Common myeloid progenitor, CD34-positive (primary cell): ENCODE data around the gene PCDH17.

Experiments used
- CTCF ChIA-PET: fragments of 350-600 bp; sonication (Branson Sonifier 250); formaldehyde crosslinking; loops from one replicate; lab custom pipeline; 2021; ENCODE audit warnings: antibody characterized with exemption; lab: Charles Lee
- POLR2A ChIA-PET: fragments of 350-600 bp; sonication (Branson Sonifier 250); formaldehyde crosslinking; loops from one replicate; lab custom pipeline; 2021; ENCODE audit warnings: antibody characterized with exemption; lab: Charles Lee
- DNase-seq, 3 donors: peaks; one replicate each; pipeline versions ENCODE4 v3.0.0 to v3.0.0-alpha.2; 2013
- H3K27ac ChIP-seq, 2 experiments: 1 replicate in 1 of 2; 2 replicates in 1 of 2; pipeline ENCODE4 v1.7.0; 2013; ENCODE audit warnings: inconsistent platforms in 2 of 2, low read length in 2 of 2, mild to moderate bottlenecking in 2 of 2, low read depth in 1 of 2, moderate library complexity in 1 of 2; ENCODE audit not compliant: severe bottlenecking in 2 of 2, insufficient read depth in 1 of 2, poor library complexity in 1 of 2
- H3K27me3 ChIP-seq, 5 experiments: replicated peaks in 2 of 5; 1 replicate in 3 of 5; 2 replicates in 2 of 5; pipeline versions ENCODE4 v1.6.1 to v1.7.0; 2013; ENCODE audit warnings: low read length in 4 of 5, mild to moderate bottlenecking in 2 of 5, moderate library complexity in 2 of 5, inconsistent platforms in 1 of 5; ENCODE audit not compliant: insufficient read depth in 5 of 5, control insufficient read depth in 4 of 5
- H3K36me3 ChIP-seq, 4 experiments: 1 replicate in 2 of 4; 2 replicates in 2 of 4; pipeline versions ENCODE4 v1.6.1 to v1.7.0; 2013; ENCODE audit warnings: low read length in 3 of 4, control low read depth in 1 of 4, mild to moderate bottlenecking in 1 of 4; ENCODE audit not compliant: control insufficient read depth in 4 of 4, insufficient read depth in 4 of 4
- H3K4me1 ChIP-seq, 4 experiments: 1 replicate in 3 of 4; 2 replicates in 1 of 4; pipeline versions ENCODE4 v1.6.1 to v1.7.1; 2013; ENCODE audit warnings: low read length in 3 of 4, mild to moderate bottlenecking in 3 of 4, control low read depth in 1 of 4, inconsistent platforms in 1 of 4, moderate library complexity in 1 of 4; ENCODE audit not compliant: control insufficient read depth in 4 of 4, insufficient read depth in 4 of 4; ENCODE audit errors: control extremely low read depth in 1 of 4
- H3K4me3 ChIP-seq, 7 experiments: 1 replicate in 4 of 7; 2 replicates in 3 of 7; pipeline versions ENCODE4 v1.5.1 to v1.7.0; 2013; ENCODE audit warnings: mild to moderate bottlenecking in 7 of 7, low read length in 6 of 7, moderate library complexity in 6 of 7, inconsistent platforms in 2 of 7, low read depth in 2 of 7, control low read depth in 1 of 7; ENCODE audit not compliant: insufficient read depth in 4 of 7, control insufficient read depth in 1 of 7; ENCODE audit errors: extremely low read depth in 1 of 7
- H3K9me3 ChIP-seq, 5 experiments: 1 replicate in 4 of 5; 2 replicates in 1 of 5; pipeline versions ENCODE4 v1.6.1 to v1.7.1; 2013; ENCODE audit warnings: low read length in 4 of 5, mild to moderate bottlenecking in 2 of 5, inconsistent platforms in 1 of 5, low read depth in 1 of 5, moderate library complexity in 1 of 5; ENCODE audit not compliant: control insufficient read depth in 4 of 5, insufficient read depth in 2 of 5; ENCODE audit errors: control extremely low read depth in 1 of 5
- WGBS: methylation state at CpG from one replicate; pipeline ENCODE4 v1.1.5; 2013; ENCODE audit not compliant: insufficient coverage; 5-methylcytosine and 5-hydroxymethylcytosine counted together

PCDH17 gene

GRCh38 chr13:57635541-57636085, 4.1 kb downstream of the PCDH17 start:
- peaks cover 0 to 41% (median 22%) of the 10 kb centered on the region in 4 experiments for H3K4me1 ChIP-seq
- 83% methylated on average over 2 of the region's 2 CpGs for WGBS
- POLR2A ChIA-PET = no interaction called here
- H3K27me3 ChIP-seq = peaks cover 16 to 64% (median 32%) of the 10 kb centered on the region in 5 experiments
- H3K9me3 ChIP-seq = peaks cover 0 to 9% (median 0%) of the 10 kb centered on the region in 5 experiments
- H3K4me3 ChIP-seq = peak overlapping the region in 1 of 7 experiments; percentile 1
- DNase-seq = no peak
- H3K27ac ChIP-seq = no peak overlapping the region
- no peaks in the 10 kb centered on the region for H3K36me3 ChIP-seq
- CTCF ChIA-PET = interaction anchor here (0.8 to 3.9 kb wide), 2 partner anchors 11 to 13 kb away, joined by 3 to 13 read pairs; no protein-coding TSS in a partner anchor

- peaks cover 0 to 9% (median 0%) of the 10 kb centered on the region in 5 experiments for H3K9me3 ChIP-seq
- H3K36me3 ChIP-seq = no peaks in the 10 kb centered on the region
- H3K27me3 ChIP-seq = peaks cover 11 to 53% (median 23%) of the 10 kb centered on the region in 5 experiments
- no CpG with 5 or more reads among the region's 2 CpGs for WGBS
- no peak overlapping the region for H3K4me3 ChIP-seq
- ChIA-PET CTCF (no interaction called here), POLR2A (no interaction called here)
- DNase-seq = no peak
- peaks cover 0 to 29% (median 14%) of the 10 kb centered on the region in 4 experiments for H3K4me1 ChIP-seq
- H3K27ac ChIP-seq = no peak overlapping the region
Measured at GRCh38 chr13:57636816-57637215, 5.3 kb downstream of the PCDH17 start.

- DNase-seq = no peak
- Histone ChIP-seq H3K27ac (no peak overlapping the region), H3K36me3 (no peaks in the 10 kb centered on the region), H3K4me3 (no peak overlapping the region), H3K27me3 (peaks cover 11 to 46% (median 19%) of the 10 kb centered on the region in 5 experiments), H3K9me3 (peaks cover 0 to 9% (median 0%) of the 10 kb centered on the region in 5 experiments), H3K4me1 (peaks cover 0 to 22% (median 8%) of the 10 kb centered on the region in 4 experiments)
- POLR2A ChIA-PET = no interaction called here
- 100% methylated on average over 1 of the region's 1 CpG for WGBS
- CTCF ChIA-PET = no interaction called here
Measured at GRCh38 chr13:57637515-57637914, 6.0 kb downstream of the PCDH17 start.

DNA sequence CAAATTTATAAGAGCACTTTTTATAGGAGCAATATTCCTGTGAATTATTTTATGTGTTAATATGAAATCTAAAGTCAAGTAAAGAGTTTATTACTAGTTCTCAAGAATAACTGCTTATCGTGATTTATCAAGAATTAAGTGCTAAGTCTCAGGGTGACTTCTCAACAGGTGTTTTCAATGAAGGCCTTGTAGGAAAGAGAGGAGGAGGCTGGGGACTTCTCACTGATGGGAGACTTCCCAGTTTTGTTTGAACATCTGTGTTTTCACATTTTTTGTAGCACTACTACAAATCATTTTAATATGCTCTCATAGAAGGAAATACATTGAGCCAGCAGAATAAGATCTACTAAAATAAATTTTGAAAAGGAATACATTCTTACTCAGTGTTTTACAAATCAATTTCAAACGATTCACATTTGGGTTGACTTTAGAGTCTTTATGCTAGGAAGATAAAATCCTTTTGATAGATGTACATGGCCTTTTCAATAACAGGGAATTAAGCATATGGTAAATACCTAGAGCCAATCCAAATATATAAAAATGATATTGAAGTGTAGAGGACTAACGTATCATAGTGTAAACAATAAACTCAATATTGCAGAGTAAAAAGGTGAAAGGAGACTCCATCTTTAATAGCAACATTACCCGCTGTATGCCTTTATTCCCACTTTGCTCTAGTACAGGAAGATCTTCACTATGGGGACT, 6.8 kb downstream of the PCDH17 start:
- H3K9me3 ChIP-seq = peaks cover 0 to 6% (median 0%) of the 10 kb centered on the region in 5 experiments
- no peak overlapping the region for H3K27ac ChIP-seq
- ChIA-PET CTCF (no interaction called here), POLR2A (no interaction called here)
- H3K4me3 ChIP-seq = no peak overlapping the region
- H3K27me3 ChIP-seq = peaks cover 10 to 38% (median 11%) of the 10 kb centered on the region in 5 experiments
- no peaks in the 10 kb centered on the region for H3K36me3 ChIP-seq
- H3K4me1 ChIP-seq = peaks cover 0 to 13% (median 4%) of the 10 kb centered on the region in 4 experiments
- 100% methylated on average over 2 of the region's 4 CpGs for WGBS
- DNase-seq = no peak

GRCh38 chr13:57640607-57641006, 9.1 kb downstream of the PCDH17 start:
- no peak for DNase-seq
- 83% methylated on average over 3 of the region's 4 CpGs for WGBS
- POLR2A ChIA-PET = no interaction called here
- CTCF ChIA-PET = interaction anchor here (2.1 kb wide), 1 partner anchor 13 kb away, joined by 8 read pairs; no protein-coding TSS in a partner anchor
- Histone ChIP-seq H3K27ac (no peak overlapping the region), H3K4me1 (no peaks in the 10 kb centered on the region), H3K27me3 (peaks cover 0 to 20% (median 8%) of the 10 kb centered on the region in 5 experiments), H3K4me3 (no peak overlapping the region), H3K9me3 (no peaks in the 10 kb centered on the region), H3K36me3 (no peaks in the 10 kb centered on the region)

GRCh38 chr13:57641051-57641450, 9.5 kb downstream of the PCDH17 start:
- CTCF ChIA-PET = interaction anchor here (1.4 to 2.1 kb wide), 2 partner anchors 8 to 13 kb away, joined by 4 to 8 read pairs; no protein-coding TSS in a partner anchor
- H3K9me3 ChIP-seq = no peaks in the 10 kb centered on the region
- WGBS = no CpG with 5 or more reads among the region's 3 CpGs
- H3K27me3 ChIP-seq = peaks cover 0 to 16% (median 4%) of the 10 kb centered on the region in 5 experiments
- H3K27ac ChIP-seq = no peak overlapping the region
- H3K4me1 ChIP-seq = no peaks in the 10 kb centered on the region
- no peak for DNase-seq
- H3K4me3 ChIP-seq = no peak overlapping the region
- POLR2A ChIA-PET = no interaction called here
- no peaks in the 10 kb centered on the region for H3K36me3 ChIP-seq

- no CpG with 5 or more reads among the region's 3 CpGs for WGBS
- DNase-seq = no peak
- POLR2A ChIA-PET = no interaction called here
- no peak overlapping the region for H3K4me3 ChIP-seq
- peaks cover 0 to 3% (median 0%) of the 10 kb centered on the region in 4 experiments for H3K4me1 ChIP-seq
- no peak overlapping the region for H3K27ac ChIP-seq
- H3K27me3 ChIP-seq = peaks cover 0 to 2% (median 0%) of the 10 kb centered on the region in 5 experiments
- no peaks in the 10 kb centered on the region for H3K9me3 ChIP-seq
- no peaks in the 10 kb centered on the region for H3K36me3 ChIP-seq
- CTCF ChIA-PET = no interaction called here
Measured at GRCh38 chr13:57644106-57644505, 12.6 kb downstream of the PCDH17 start.
